NCI-H446 (cell line): Measurements from ENCODE around the gene RAB34.
"Not testable (repeated sequence)": the region's sequence is repeated elsewhere in the genome, so short reads cannot be mapped to it uniquely, and the experiment has no call there.

Source experiments
- DNase-seq, 2 experiments: peaks; one replicate each; lab custom pipeline; 2025; lab: John Stamatoyannopoulos, UW

The RAB34 gene

DNA sequence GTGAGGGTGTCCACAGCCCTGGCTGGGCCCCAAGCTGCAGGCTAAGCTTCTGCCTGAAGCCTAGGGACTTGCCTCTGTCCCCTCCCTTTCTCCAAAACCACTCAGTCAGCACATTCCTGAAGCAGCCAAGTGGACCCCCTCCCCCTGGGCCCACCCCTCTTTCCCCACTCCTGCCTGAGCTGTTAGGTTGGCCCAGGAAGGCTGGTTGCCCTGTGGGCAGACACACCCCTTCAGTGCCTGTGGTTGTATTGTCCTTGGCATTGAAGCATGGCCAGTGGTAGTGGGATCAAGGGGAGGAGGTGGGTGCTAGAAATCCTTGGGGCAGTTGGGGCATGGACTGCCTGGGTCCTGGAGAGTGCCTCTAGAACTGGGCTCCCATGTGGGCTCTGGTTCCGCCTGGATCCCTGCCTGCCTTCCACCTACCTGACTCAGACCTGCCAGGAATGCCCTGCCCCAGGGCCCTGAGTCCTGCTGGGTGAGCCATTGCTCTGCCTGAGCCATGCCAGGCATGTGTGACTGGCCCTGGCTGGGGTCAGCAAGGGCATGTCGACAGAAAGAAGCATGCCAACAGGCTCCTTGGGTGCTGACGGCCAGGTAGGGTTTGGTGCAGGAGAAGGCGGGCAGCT, 28.2 kb upstream of the RAB34 start:
- no peak for DNase-seq

GRCh38 chr17:28744972-28745785, 27.5 kb upstream of the RAB34 start:
- peak in 1 of 2 experiments; percentile 39 for DNase-seq

GRCh38 chr17:28744104-28744971, 26.7 kb upstream of the RAB34 start:
- DNase-seq, result peak in 1 of 2 experiments; percentile 66

GRCh38 chr17:28743243-28744103, 25.8 kb upstream of the RAB34 start, which contains the start of gene TRAF4:
TSS of gene TRAF4 (plus strand) at chr17:28744011. CDS start at chr17:28744113, 102 bp downstream.
- peak; percentile 69 to 87 for DNase-seq

DNA sequence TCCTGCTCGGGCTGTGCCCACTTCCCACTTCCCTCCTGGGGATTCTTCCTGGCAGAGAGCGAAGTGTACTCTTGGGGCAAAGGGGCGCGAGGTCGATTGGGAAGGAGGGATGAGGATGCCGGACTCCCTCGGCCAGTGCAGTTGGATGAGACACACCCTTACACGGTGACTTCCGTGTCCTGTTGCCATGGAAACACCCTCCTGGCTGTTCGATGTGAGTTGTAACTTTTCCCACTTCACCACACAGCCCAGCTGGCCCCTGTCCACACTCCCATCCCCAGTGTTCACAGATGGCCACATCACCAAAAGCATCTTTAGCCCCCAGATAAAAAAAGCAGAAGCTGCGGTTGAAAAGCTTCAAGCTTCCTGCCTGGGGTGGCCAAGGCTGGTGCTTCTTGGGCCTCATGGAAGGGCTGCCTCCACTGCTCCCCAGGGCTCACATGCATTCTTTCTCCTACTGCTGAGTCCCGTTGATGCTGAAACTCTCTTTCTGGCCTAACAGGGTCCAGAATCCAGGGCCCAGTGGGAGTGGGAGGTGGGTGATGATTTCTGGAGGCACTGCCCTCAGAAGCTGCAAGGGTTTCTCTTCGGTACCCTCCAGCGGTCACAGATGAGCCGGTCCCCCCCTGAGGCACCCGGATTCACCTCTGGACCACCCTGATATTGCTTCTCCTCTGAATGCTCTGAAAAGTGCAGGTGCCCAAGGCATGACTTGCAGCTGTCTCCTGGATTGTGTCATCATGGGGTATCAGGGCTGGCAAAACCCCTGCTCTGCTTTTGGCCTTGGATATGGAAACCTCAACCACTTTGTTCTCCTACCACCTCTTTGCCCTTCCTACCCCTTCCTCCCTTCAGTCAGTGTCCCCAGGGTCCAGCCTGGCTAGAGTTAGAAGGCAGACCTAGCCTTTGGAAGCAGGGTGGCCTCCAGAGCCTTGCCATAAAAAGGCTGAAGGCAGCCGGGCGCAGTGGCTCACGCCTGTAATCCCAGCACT, 24.0 kb upstream of the RAB34 start:
- DNase-seq, result no peak

- no peak for DNase-seq
These were observed 23.0 kb upstream of the RAB34 start for GRCh38 chr17:28740406-28741357.

- DNase-seq, result no peak
These were observed 21.2 kb upstream of the RAB34 start for GRCh38 chr17:28738680-28739384.

DNA sequence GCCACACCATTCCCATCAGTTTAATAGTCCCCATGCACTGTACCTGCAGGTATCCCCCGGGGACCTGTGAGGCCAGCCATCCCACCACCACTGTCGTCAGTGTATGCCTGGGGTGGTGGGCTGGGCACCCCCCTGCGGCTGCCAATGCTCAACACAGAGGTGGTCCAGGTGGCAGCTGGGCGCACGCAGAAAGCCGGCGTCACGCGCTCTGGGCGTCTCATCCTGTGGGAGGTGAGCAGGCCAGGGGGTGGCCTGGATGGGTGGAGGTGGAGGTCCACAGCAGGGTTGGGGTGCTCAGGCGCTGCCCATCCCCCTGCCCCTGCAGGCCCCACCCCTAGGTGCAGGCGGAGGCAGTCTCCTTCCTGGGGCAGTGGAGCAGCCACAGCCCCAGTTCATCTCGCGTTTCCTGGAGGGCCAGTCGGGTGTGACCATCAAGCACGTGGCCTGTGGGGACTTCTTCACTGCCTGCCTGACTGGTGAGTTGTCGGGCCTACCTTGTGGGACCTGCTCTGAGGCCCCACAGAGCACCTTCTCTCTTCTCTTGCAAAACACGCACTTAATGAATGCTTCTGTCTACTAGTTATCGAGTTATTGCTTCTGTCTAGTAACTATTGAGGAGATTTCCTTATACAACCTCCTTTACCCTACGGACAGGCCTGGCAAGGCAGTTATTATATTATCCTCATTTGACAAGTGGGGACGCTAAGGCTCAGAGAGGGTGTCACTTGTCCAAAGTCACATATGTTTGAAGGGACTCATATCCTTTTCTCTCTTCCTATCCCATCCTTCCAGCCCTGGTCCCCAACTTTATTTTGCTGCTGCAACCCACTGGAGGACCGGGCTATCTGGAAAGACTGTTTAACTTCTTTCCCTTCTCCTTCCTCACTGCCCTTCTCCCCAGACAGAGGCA, 20.4 kb upstream of the RAB34 start:
- no peak for DNase-seq

DNA sequence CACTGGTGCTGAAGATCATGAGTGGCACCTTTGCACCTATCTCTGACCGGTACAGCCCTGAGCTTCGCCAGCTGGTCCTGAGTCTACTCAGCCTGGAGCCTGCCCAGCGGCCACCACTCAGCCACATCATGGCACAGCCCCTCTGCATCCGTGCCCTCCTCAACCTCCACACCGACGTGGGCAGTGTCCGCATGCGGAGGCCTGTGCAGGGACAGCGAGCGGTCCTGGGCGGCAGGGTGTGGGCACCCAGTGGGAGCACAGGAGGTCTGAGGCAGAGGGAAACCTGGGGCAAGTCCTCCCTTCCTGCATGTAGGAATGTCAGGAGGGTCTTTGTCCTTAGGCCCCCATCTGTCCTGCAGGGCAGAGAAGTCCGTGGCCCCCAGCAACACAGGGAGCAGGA, 19.6 kb upstream of the RAB34 start:
- no peak for DNase-seq

DNA sequence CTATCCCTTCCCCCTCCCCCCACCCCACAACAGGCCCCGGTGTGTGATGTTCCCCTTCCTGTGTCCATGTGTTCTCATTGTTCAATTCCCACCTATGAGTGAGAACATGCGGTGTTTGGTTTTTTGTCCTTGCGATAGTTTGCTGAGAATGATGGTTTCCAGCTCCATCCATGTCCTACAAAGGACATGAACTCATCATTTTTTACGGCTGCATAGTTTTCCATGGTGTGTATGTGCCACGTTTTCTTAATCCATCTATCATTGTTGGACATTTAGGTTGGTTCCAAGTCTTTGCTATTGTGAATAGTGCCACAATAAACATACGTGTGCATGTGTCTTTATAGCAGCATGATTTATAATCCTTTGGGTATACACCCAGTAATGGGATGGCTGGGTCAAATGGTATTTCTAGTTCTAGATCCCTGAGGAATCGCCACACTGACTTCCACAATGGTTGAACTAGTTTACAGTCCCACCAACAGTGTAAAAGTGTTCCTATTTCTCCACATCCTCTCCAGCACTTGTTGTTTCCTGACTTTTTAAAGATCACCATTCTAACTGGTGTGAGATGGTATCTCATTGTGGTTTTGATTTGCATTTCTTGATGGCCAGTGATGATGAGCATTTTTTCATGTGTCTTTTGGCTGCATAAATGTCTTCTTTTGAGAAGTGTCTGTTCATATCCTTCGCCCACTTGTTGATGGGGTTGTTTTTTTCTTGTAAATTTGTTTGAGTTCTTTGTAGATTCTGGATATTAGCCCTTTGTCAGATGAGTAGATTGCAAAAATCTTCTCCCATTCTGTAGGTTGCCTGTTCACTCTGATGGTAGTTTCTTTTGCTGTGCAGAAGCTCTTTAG, 18.5 kb upstream of the RAB34 start:
- DNase-seq, result not testable (repeated sequence)

- no peak for DNase-seq
These were observed 17.6 kb upstream of the RAB34 start for GRCh38 chr17:28735242-28735722.

DNA sequence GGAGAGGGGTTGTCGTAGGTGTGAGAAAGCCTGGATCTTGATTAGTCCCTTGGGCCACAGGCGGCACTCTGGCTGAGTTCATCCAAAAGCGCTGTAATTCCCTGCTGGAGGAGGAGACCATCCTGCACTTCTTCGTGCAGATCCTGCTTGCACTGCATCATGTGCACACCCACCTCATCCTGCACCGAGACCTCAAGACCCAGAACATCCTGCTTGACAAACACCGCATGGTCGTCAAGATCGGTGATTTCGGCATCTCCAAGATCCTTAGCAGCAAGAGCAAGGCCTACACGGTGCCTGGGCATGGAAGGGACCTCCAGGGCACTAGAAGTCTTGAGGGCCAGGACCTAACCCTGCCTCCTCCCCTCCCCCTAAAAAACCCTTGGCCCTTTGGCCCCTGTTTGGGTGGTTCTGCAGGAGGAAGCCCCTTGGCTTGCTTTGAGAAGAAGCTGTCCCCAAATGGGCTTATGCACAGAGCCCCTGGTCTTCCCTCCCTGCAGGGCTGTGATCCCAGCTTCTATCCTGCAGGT, 17.1 kb upstream of the RAB34 start:
- DNase-seq, result no peak

GRCh38 chr17:28733346-28733745, 15.7 kb upstream of the RAB34 start:
- DNase-seq, result no peak

- no peak for DNase-seq
These were observed 12.3 kb upstream of the RAB34 start for GRCh38 chr17:28729950-28730330.

GRCh38 chr17:28728364-28729200, 10.9 kb upstream of the RAB34 start, which contains the start of gene NEK8:
TSS of gene NEK8 (plus strand) at chr17:28728788. CDS start at chr17:28728814, 26 bp downstream.
- DNase-seq, result peak; percentile 84 to 95
